ENCODE results near the gene DPCD.

The DPCD gene

DNA sequence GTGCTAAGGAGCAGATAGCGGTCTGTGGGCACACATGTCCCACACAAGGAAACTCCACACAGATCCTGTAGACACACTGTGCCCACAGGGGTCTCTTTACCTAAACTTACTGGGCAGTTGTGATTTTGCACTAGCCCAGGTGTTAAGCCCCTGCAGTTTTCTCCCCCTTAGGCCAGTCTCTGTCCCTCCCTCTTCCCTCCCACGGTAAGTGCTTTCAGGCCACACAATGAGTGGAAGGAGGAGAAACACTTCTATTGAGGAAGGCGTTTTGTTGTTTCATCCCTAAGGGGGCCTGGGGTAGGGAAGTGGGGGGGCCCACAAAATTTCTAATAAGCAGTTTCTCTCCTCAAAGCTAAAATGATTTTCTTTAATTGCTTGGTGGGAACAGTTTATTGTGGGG, 55.4 kb downstream of the DPCD start:
- H3K4me3 ChIP-seq (ENCODE audit: low read depth, low read length): no peak overlapping the region
- TF ChIP-seq, protein P1, sequence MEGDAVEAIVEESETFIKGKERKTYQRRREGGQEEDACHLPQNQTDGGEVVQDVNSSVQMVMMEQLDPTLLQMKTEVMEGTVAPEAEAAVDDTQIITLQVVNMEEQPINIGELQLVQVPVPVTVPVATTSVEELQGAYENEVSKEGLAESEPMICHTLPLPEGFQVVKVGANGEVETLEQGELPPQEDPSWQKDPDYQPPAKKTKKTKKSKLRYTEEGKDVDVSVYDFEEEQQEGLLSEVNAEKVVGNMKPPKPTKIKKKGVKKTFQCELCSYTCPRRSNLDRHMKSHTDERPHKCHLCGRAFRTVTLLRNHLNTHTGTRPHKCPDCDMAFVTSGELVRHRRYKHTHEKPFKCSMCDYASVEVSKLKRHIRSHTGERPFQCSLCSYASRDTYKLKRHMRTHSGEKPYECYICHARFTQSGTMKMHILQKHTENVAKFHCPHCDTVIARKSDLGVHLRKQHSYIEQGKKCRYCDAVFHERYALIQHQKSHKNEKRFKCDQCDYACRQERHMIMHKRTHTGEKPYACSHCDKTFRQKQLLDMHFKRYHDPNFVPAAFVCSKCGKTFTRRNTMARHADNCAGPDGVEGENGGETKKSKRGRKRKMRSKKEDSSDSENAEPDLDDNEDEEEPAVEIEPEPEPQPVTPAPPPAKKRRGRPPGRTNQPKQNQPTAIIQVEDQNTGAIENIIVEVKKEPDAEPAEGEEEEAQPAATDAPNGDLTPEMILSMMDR (IDR thresholded peaks at IDR 0.05; ENCODE audit: borderline replicate concordance, insufficient read depth, low read depth, low read length): no peak

DNA sequence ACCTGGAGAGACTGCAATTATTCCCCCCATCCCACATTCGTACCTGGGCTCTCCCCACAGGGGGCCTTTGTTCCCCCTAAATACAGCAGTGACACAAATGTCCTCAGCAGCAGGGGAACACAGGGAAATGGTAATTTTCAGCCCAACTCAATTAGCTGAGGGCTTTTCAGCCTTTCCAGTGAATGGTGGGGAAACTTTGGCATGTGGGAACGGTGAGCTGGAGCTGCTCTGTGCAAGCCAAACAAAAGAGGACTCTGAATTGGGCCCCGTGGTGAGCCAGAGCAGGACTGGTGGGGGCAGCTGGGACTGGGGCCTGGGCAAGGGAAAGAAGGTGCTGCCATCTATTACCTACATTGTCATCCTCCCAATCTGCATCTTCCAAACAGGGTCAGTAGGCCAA, 55.9 kb downstream of the DPCD start:
- no peak overlapping the region for H3K4me3 ChIP-seq (ENCODE audit: low read depth, low read length)
- TF ChIP-seq, protein P1 (IDR thresholded peaks at IDR 0.05; ENCODE audit: borderline replicate concordance, insufficient read depth, low read depth, low read length): no peak

DNA sequence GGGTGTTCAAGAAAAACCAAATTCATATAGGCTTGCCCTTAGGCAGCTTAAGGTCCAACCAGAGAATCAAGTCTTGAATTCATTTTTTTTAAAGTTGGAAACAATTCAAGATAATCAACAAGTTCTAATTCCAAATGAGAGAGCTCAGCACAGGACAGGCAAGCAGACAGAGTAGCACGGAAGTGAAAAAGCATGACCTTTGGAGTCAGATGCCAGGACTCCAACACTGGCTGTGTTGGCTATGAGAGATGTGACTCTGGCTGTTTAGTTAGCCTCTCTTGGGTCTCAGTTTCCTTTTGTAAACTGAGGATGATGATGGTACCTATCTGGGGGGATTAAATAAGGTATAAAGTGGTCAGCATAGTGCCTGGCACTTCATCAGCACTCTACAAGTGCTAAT, 57.5 kb downstream of the DPCD start:
- no peak overlapping the region for H3K4me3 ChIP-seq (ENCODE audit: low read depth, low read length)
- TF ChIP-seq, protein P1 (IDR thresholded peaks at IDR 0.05; ENCODE audit: borderline replicate concordance, insufficient read depth, low read depth, low read length): no peak

DNA sequence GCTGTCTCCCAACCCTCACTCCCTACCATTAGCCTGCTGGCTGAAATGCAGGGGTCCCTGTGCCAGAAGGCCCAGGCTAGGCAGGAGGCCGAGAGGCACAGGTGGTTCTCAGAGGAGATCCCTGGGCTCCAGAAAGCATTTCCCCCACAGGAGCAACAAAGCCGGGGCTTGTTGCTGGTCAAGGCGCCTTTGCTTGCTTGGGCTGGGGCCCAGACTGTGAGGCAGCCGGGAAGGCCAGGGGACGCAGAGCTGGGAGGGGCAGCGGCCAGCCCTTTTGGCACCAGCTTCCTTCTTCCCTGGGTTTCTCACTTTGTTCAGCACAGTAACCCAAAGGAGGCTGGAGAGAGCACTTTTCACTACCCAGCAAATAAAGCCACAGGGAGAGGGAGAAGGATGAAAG, 58.2 kb downstream of the DPCD start:
- H3K4me3 ChIP-seq (ENCODE audit: low read depth, low read length): no peak overlapping the region
- TF ChIP-seq, protein P1 (IDR thresholded peaks at IDR 0.05; ENCODE audit: borderline replicate concordance, insufficient read depth, low read depth, low read length): no peak

DNA sequence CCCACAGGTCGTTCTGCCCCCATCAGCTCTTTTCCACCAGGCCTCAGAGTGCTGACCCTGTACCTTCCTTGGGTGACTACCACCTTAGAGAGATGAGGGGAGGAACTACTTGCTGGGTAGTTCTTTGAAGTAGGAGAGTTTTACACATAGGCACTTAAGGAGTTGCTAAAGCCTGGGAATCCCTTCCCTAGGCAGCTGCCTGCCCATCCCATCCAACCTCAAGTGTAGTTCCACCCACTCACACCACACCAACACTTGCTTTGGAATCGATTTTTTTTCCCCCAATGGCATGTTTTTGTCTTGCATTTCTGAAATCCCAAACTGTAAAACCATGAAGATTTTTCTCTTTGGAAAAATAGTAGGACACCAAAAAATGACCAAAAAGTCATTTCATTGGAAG, 59.1 kb downstream of the DPCD start:
- no peak overlapping the region for H3K4me3 ChIP-seq (ENCODE audit: low read depth, low read length)
- TF ChIP-seq, protein P1 (IDR thresholded peaks at IDR 0.05; ENCODE audit: borderline replicate concordance, insufficient read depth, low read depth, low read length): no peak

DNA sequence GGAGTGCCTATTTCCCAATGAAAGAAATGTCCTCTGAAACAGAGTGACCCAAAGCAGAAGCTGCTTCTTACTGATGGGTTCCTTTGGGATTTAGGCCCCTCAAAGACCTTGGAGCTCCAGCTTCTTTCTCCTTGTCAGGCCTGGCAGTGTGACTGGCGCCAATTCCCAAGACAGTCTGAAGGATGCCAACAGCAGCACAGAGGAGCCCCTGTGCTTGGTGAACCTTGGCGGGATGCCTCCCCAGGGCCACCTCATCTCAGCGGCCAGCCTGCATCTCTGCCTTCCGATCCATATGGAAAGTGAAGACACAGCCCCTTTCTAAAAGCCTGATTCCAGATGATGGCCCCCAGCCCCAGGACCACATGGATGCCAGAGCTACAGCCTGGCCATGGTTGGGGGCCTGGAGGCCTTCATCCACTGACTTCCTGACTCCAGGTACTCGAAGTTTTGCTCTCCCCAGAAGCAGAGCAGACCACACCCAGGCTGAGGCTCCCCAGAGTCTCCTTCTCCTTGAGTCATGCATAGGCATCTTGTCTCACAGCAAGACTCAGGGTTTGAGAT, 61.5 kb downstream of the DPCD start:
- no peak overlapping the region for H3K4me3 ChIP-seq (ENCODE audit: low read depth, low read length)
- TF ChIP-seq, protein P1 (IDR thresholded peaks at IDR 0.05; ENCODE audit: borderline replicate concordance, insufficient read depth, low read depth, low read length): no peak

DNA sequence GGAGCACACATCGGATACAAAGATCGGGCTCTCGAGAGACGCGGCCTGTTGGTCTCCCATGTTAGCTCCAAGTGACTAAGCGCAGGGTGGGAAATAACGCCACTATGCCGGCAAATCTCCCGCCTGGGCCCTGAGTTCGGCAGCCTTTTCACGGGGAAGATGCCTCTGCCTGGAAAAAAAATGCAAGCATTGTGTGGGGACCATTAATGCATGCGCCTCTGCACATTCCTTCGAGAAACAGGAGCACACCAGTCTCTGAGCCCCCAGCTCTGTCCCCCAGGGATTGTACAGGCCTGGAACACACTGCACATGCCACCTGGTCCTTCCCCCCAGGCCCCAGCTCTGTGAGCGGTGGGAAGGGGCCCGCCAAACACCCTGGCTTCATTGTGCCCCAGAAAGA, 62.7 kb downstream of the DPCD start:
- TF ChIP-seq, protein P1 (IDR thresholded peaks at IDR 0.05; ENCODE audit: borderline replicate concordance, insufficient read depth, low read depth, low read length): no peak
- no peak overlapping the region for H3K4me3 ChIP-seq (ENCODE audit: low read depth, low read length)

Data from GM12875 (cell line).